Mesenchymal stem cell (in vitro differentiated cells and primary cell): ENCODE results near the gene HERPUD2.
"Not testable (repeated sequence)": the region's sequence is repeated elsewhere in the genome, so short reads cannot be mapped to it uniquely, and the experiment has no call there.

ENCODE experiments used
- DNase-seq: peaks from one replicate; pipeline ENCODE4 v3.0.0-alpha.2; 2013
- H2AFZ ChIP-seq: one replicate; pipeline ENCODE4 v1.6.1; 2013; ENCODE audit warnings: low read depth, mild to moderate bottlenecking, control low read depth, inconsistent platforms, low read length, moderate library complexity
- H2AK5ac ChIP-seq: 2 replicates; pipeline ENCODE4 v1.6.1; 2013; ENCODE audit warnings: low read length, moderate library complexity, mild to moderate bottlenecking, inconsistent platforms; ENCODE audit not compliant: severe bottlenecking
- H2BK120ac ChIP-seq: one replicate; pipeline ENCODE4 v1.6.1; 2013; ENCODE audit warnings: low read depth, mild to moderate bottlenecking, inconsistent platforms, low read length, moderate library complexity
- H2BK12ac ChIP-seq, 2 experiments: one replicate each; pipeline ENCODE4 v1.6.1; 2013; ENCODE audit warnings: inconsistent platforms in 2 of 2, low read length in 2 of 2, mild to moderate bottlenecking in 2 of 2, moderate library complexity in 2 of 2, control low read depth in 1 of 2
- H2BK15ac ChIP-seq: one replicate; pipeline ENCODE4 v1.6.1; 2013; ENCODE audit warnings: mild to moderate bottlenecking, low read depth, inconsistent platforms; ENCODE audit not compliant: poor library complexity, severe bottlenecking
- H2BK5ac ChIP-seq: 2 replicates; pipeline ENCODE4 v1.6.1; 2013; ENCODE audit warnings: low read depth, mild to moderate bottlenecking, low read length, control low read depth, inconsistent platforms; ENCODE audit not compliant: poor library complexity, severe bottlenecking
- H3K14ac ChIP-seq, 2 experiments: one replicate each; pipeline ENCODE4 v1.6.1; 2013; ENCODE audit warnings: inconsistent platforms in 2 of 2, low read length in 2 of 2, control low read depth in 1 of 2, mild to moderate bottlenecking in 1 of 2, moderate library complexity in 1 of 2
- H3K18ac ChIP-seq, 2 experiments: one replicate each; pipeline ENCODE4 v1.6.1; 2013; ENCODE audit warnings: inconsistent platforms in 2 of 2, low read length in 2 of 2, control low read depth in 1 of 2, low read depth in 1 of 2, mild to moderate bottlenecking in 1 of 2
- H3K23ac ChIP-seq, 2 experiments: one replicate each; pipeline ENCODE4 v1.6.1; 2013; ENCODE audit warnings: inconsistent platforms in 2 of 2, low read length in 2 of 2, mild to moderate bottlenecking in 2 of 2, moderate library complexity in 2 of 2, control low read depth in 1 of 2
- H3K27ac ChIP-seq: 2 replicates; pipeline ENCODE4 v1.5.1; 2013; ENCODE audit warnings: mild to moderate bottlenecking, moderate library complexity, low read length, control low read depth, inconsistent platforms; ENCODE audit not compliant: poor library complexity, severe bottlenecking
- H3K27me3 ChIP-seq, 2 experiments: 2 replicates each; pipeline versions ENCODE4 v1.6.1 to v1.7.0; 2013; ENCODE audit warnings: low read length in 2 of 2, mild to moderate bottlenecking in 2 of 2, moderate library complexity in 2 of 2, control low read depth in 1 of 2, inconsistent platforms in 1 of 2; ENCODE audit not compliant: control insufficient read depth in 1 of 2, insufficient read depth in 1 of 2
- H3K36me3 ChIP-seq, 2 experiments: 2 replicates each; pipeline versions ENCODE4 v1.6.1 to v1.7.0; 2013; ENCODE audit warnings: low read length in 2 of 2, control low read depth in 1 of 2, inconsistent platforms in 1 of 2, low read depth in 1 of 2, mild to moderate bottlenecking in 1 of 2; ENCODE audit not compliant: insufficient read depth in 2 of 2, control insufficient read depth in 1 of 2
- H3K4ac ChIP-seq, 2 experiments: one replicate each; pipeline ENCODE4 v1.6.1; 2013; ENCODE audit warnings: inconsistent platforms in 2 of 2, low read length in 2 of 2, mild to moderate bottlenecking in 2 of 2, moderate library complexity in 2 of 2, control low read depth in 1 of 2, low read depth in 1 of 2
- H3K4me1 ChIP-seq: 2 replicates; pipeline ENCODE4 v1.6.1; 2013; ENCODE audit warnings: low read depth, low read length, control low read depth; ENCODE audit not compliant: control insufficient read depth, insufficient read depth
- H3K4me2 ChIP-seq: 2 replicates; pipeline ENCODE4 v1.6.1; 2013; ENCODE audit warnings: low read length, mild to moderate bottlenecking, inconsistent platforms; ENCODE audit not compliant: poor library complexity, severe bottlenecking
- H3K4me3 ChIP-seq, 2 experiments: 2 replicates each; pipeline versions ENCODE4 v1.5.1 to v1.7.0; 2013; ENCODE audit warnings: low read length in 2 of 2, mild to moderate bottlenecking in 2 of 2, control low read depth in 1 of 2, low read depth in 1 of 2; ENCODE audit not compliant: insufficient read depth in 1 of 2
- H3K79me1 ChIP-seq: replicated peaks from 2 replicates; pipeline ENCODE4 v1.6.1; 2013; ENCODE audit warnings: mild to moderate bottlenecking, control low read depth, low read length, inconsistent platforms; ENCODE audit not compliant: poor library complexity, severe bottlenecking
- H3K9ac ChIP-seq: 2 replicates; pipeline ENCODE4 v1.7.0; 2013; ENCODE audit warnings: mild to moderate bottlenecking, low read length, moderate library complexity
- H3K9me3 ChIP-seq: 2 replicates; pipeline ENCODE4 v1.7.0; 2013; ENCODE audit warnings: mild to moderate bottlenecking, low read length; ENCODE audit not compliant: control insufficient read depth
- H4K8ac ChIP-seq: one replicate; pipeline ENCODE4 v1.6.1; 2013; ENCODE audit warnings: inconsistent platforms, mild to moderate bottlenecking, low read length, moderate library complexity
- H4K91ac ChIP-seq: one replicate; pipeline ENCODE4 v1.6.1; 2013; ENCODE audit warnings: mild to moderate bottlenecking, low read length, inconsistent platforms
- WGBS: methylation state at CpG from one replicate; pipeline ENCODE4 v1.1.7; 2013; ENCODE audit warnings: mixed read lengths; 5-methylcytosine and 5-hydroxymethylcytosine counted together

The HERPUD2 gene

GRCh38 chr7:35588647-35589046 lies 106.3 kb downstream of the HERPUD2 start:
- 94% methylated on average over 4 of the region's 4 CpGs for WGBS
- H3K9me3 ChIP-seq, result no peaks in the 10 kb centered on the region
- H3K4me1 ChIP-seq, result no peaks in the 10 kb centered on the region
- no peak overlapping the region for H3K14ac ChIP-seq
- no peak overlapping the region for H2BK120ac ChIP-seq
- DNase-seq, result no peak
- no peak overlapping the region for H3K4me2 ChIP-seq
- no peak overlapping the region for H3K18ac ChIP-seq
- no peak overlapping the region for H2BK15ac ChIP-seq
- H3K27ac ChIP-seq, result no peak overlapping the region
- H4K91ac ChIP-seq, result no peak overlapping the region
- H3K27me3 ChIP-seq, result no peaks in the 10 kb centered on the region
- no peak overlapping the region for H4K8ac ChIP-seq
- H3K79me1 ChIP-seq, result no peaks in the 10 kb centered on the region
- no peak overlapping the region for H2BK12ac ChIP-seq
- no peak overlapping the region for H2AK5ac ChIP-seq
- no peak overlapping the region for H3K4ac ChIP-seq
- no peak overlapping the region for H3K9ac ChIP-seq
- no peak overlapping the region for H3K23ac ChIP-seq
- H3K4me3 ChIP-seq, result no peak overlapping the region
- no peak overlapping the region for H2BK5ac ChIP-seq
- H3K36me3 ChIP-seq, result peaks cover 0 to 2% of the 10 kb centered on the region in 2 experiments
- no peak overlapping the region for H2AFZ ChIP-seq

- Histone ChIP-seq H3K27ac (no peak overlapping the region), H2BK5ac (no peak overlapping the region), H2BK15ac (no peak overlapping the region), H3K9me3 (peaks cover 3% of the 10 kb centered on the region), H3K23ac (no peak overlapping the region), H3K14ac (no peak overlapping the region), H3K79me1 (no peaks in the 10 kb centered on the region), H3K36me3 (no peaks in the 10 kb centered on the region), H3K4me2 (no peak overlapping the region), H3K9ac (no peak overlapping the region), H3K4me3 (no peak overlapping the region), H3K27me3 (no peaks in the 10 kb centered on the region), H2AK5ac (no peak overlapping the region), H3K4ac (peak overlapping the region in 1 of 2 experiments; percentile 64), H3K18ac (peak overlapping the region in 1 of 2 experiments; percentile 43), H2BK120ac (no peak overlapping the region), H4K91ac (no peak overlapping the region), H4K8ac (no peak overlapping the region), H3K4me1 (no peaks in the 10 kb centered on the region), H2BK12ac (no peak overlapping the region), H2AFZ (no peak overlapping the region)
- peak; percentile 23 for DNase-seq
- WGBS, result 49% methylated on average over 2 of the region's 2 CpGs
Measured at GRCh38 chr7:35584990-35585389, 109.9 kb downstream of the HERPUD2 start.

GRCh38 chr7:35584533-35584932 lies 110.4 kb downstream of the HERPUD2 start:
- H3K4me1 ChIP-seq, H3K27me3 ChIP-seq, H2AFZ ChIP-seq, H3K9ac ChIP-seq, H2BK12ac ChIP-seq, H3K9me3 ChIP-seq, H3K79me1 ChIP-seq, H3K4me3 ChIP-seq, H3K4me2 ChIP-seq, H2AK5ac ChIP-seq, H3K14ac ChIP-seq, DNase-seq, H2BK120ac ChIP-seq, H4K91ac ChIP-seq, H2BK15ac ChIP-seq, H3K27ac ChIP-seq, H3K36me3 ChIP-seq, H3K23ac ChIP-seq, H4K8ac ChIP-seq, H2BK5ac ChIP-seq, H3K4ac ChIP-seq: not testable (repeated sequence)
- WGBS, result 74% methylated on average over 3 of the region's 3 CpGs
- peak overlapping the region in 1 of 2 experiments; percentile 34 for H3K18ac ChIP-seq
